HG03025 (cell line): ENCODE measurements around the gene AGPAT4.

Source experiments
- ATAC-seq: cut with Tn5 transposase; IDR thresholded peaks from one replicate; pipeline ENCODE4 v1.9.1; 2021; ENCODE audit warnings: mild to moderate bottlenecking, moderate library complexity; ENCODE audit not compliant: unreplicated experiment, low FRiP score

AGPAT4 gene

GRCh38 chr6:161257793-161258457, 15.9 kb downstream of the AGPAT4 start:
- no peak for ATAC-seq

DNA sequence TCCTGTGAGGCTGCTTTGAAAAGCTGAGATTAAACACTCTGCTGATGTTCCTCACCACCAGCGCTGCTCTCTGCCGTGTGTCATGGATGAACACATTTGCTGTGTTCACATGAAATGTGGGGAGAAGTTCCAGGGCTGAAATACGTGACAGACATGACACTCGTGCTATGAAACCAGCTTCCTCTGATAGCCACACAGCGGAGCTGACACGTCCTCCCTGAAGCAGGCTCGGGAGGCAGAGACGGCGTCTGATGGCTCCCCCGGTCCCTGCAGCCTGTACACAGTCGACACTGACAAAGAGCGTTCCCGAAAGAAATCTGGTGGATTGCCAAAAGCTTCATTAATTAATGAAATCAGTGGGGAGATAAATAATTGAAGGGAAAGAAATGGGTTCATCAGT, 17.5 kb downstream of the AGPAT4 start:
- no peak for ATAC-seq

DNA sequence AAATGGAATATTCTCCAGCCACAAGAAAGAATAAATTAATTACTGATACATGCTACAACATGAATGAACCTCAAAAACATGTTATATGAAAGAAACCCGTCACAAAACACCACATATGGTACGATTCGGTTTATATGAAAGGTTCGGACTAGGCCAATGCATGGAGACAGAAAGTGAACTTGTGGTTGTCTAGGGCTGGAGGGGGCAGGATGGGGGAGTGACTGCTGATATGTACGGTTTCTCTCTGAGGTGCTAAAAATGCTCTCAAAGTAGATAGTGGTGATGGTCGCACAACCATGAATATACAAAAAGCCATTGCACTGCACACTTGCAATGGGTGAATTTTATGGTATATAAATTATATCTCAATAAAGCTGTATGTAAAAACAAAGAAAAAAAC, 18.3 kb downstream of the AGPAT4 start:
- no peak for ATAC-seq

GRCh38 chr6:161254464-161255253, 19.2 kb downstream of the AGPAT4 start:
- no peak for ATAC-seq

DNA sequence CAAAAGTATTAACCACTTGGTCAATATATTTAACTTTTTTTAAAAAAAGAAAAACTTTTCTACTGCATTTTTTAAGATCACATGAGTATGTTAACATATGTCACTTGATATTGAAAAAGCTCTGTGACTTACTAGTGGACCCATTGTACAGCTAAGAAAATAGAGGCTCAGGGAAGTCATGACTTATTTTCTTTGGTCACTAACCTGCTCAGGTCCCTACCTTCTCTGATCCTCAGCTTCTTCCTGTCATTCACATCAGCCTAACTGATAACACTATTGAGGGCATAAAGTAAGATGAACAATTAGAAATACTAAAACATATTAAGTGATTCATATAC, 19.8 kb downstream of the AGPAT4 start:
- no peak for ATAC-seq

DNA sequence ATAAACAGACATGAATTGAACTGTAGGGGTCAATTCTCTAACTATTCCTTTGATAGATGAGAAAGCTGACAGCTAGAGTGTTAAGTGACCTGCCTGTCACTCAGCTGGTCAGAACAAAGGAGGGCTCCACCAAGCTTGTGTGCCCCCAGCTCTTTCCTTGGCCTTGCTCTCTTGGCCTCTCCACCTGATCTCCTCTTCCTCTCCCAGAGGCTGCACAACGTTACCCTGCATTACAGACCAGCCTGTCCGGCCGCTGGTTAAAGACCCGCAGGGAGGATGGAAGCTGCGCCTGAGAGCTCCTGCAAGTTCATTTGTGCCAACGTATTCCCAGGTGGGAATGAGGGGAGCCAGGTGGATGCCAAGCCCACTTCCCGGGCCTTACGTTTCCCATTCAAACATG, 22.5 kb downstream of the AGPAT4 start:
- ATAC-seq = no peak

DNA sequence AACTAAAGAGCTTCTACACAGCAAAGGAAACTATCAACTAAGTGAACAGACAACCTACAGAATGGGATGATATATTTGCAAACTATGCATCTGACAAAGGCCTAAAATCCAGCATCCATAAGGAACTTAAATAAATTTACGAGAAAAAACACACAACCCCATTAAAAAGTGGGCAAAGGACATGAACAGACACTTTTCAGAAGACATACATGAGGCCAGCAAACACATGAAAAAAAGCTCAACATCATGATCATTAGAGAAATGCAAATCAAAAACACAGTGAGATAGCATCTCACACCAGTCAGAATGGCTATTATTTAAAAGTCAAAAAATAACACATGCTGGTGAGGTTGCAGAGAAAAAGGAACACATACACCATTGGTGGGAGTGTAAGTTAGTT, 24.5 kb downstream of the AGPAT4 start:
- ATAC-seq = no peak

- ATAC-seq = no peak
Observed at GRCh38 chr6:161246725-161247124, 27.1 kb downstream of the AGPAT4 start.

DNA sequence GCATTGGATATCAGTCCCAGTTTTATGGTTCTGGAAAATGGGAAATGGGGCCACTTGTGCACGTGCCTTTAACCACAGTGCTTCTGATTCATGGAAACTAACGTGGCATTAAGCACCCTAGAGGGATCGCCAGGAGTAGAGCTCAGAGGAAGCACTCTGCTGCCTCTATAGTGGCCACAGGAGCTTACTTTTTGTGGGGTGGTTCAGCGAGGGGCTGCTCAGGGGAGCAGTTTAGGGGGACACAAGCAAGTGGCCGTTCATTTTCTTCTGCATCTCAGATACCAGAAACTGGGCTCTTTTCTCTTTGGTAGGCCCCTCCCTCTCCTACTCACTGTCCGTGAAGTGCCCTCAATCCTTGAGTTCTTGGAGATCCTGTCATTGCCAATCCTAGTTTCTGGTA, 28.5 kb downstream of the AGPAT4 start:
- ATAC-seq = no peak

DNA sequence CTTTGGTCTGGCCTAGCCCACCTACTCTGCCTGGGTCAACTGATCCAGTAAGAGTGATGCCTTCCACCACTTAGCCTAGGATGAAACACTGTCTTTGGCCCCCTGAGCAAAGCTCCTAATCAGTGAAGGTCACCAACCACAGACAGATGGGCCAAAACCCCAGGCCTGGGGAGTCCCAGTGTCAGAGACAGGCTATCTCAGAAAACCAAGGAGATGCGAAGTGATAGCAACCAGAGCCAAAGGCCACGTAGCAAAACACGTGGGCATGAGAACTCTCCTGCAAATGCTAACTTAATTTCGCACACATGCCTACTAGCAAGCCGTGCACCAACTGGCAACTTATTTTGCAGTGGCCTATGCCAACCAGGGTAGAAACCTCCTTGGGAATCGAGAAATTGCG, 29.1 kb downstream of the AGPAT4 start:
- no peak for ATAC-seq

DNA sequence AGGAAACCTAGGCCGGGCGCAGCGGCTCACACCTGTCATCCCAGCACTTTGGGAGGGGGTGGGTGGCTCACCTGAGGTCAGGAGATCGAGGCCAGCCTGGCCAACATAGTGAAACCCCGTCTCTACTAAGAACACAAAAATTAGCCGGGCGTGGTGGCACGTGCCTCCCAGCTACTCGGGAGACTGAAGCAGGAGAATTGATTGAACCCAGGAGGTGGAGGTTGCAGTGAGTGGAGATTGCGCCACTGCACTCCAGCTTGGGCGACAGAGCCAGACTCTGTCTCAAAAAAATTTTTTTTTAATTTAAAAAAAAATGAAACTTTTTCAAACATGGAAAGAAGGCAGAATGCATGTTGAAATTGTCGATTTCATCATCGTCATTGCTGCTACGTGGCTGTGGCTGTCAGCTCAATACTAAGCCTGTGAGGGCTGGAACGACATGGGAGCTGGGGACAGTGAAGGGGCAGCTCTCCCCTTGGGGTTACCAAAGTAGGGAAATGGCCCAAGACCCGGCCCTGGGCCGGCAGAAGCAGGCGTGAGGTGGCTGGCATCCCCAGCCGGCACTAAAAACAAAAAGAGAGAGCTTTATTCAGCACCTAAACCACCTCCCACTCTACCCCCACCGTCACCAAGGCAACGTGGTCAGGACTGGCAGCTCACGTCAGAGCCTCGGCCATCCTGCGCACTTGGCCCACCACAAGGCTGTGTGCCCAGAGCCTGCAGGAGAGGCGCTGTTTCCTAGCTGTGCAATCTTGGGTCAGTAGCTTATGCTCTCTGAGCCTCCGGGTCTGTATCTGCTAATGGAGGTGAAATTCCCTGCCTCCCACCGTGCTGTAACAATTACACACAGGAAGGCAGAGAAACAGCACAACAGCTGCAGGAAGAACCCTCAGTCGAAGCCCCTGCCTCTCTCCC, 30.8 kb downstream of the AGPAT4 start:
- ATAC-seq = no peak

GRCh38 chr6:161242113-161242512, 31.7 kb downstream of the AGPAT4 start:
- no peak for ATAC-seq

- ATAC-seq = no peak
Observed at GRCh38 chr6:161239001-161239400, 34.9 kb downstream of the AGPAT4 start.

DNA sequence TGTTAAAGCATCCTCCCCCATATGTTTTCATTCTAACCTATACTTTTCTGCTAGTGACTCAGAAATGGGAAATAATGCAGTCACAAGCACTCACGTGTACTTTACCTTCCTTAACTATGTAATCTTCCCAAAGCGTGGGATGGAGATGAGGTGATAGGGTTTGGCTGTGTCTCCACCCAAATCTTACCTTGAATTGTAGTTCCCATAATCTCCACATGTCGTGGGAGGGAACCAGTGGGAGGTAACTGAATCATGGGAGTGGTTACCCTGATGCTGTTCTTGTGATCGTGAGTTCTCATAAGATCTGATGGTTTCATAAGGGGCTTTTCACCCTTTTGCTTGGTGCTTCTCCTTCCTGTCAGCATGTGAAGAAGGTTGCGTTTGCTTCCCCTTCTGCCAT, 35.4 kb downstream of the AGPAT4 start:
- no peak for ATAC-seq

GRCh38 chr6:161238081-161238480, 35.8 kb downstream of the AGPAT4 start:
- no peak for ATAC-seq

GRCh38 chr6:161237176-161237575, 36.7 kb downstream of the AGPAT4 start:
- no peak for ATAC-seq

GRCh38 chr6:161235776-161236633, 37.9 kb downstream of the AGPAT4 start:
- no peak for ATAC-seq

GRCh38 chr6:161233986-161234661, 39.7 kb downstream of the AGPAT4 start:
- no peak for ATAC-seq

GRCh38 chr6:161232467-161232866, 41.4 kb downstream of the AGPAT4 start:
- no peak for ATAC-seq

- no peak for ATAC-seq
Observed at GRCh38 chr6:161232010-161232409, 41.9 kb downstream of the AGPAT4 start.
